ENCODE data around the gene SHC4. TPM values are rescaled to one million over a fixed set of nuclear protein-coding genes. Genes with fewer than 3 reads are reported as not detected.
A peak's percentile ranks its signal among the peaks of the same experiment; 100 is the strongest.
"Not testable (repeated sequence)": the region's sequence is repeated elsewhere in the genome, so short reads cannot be mapped to it uniquely, and the experiment has no call there.

The SHC4 gene
- total RNA-seq, 8 experiments from 2014 or later, result 0.70 to 11.3 (median 3.9) TPM; not detected in 1

DNA sequence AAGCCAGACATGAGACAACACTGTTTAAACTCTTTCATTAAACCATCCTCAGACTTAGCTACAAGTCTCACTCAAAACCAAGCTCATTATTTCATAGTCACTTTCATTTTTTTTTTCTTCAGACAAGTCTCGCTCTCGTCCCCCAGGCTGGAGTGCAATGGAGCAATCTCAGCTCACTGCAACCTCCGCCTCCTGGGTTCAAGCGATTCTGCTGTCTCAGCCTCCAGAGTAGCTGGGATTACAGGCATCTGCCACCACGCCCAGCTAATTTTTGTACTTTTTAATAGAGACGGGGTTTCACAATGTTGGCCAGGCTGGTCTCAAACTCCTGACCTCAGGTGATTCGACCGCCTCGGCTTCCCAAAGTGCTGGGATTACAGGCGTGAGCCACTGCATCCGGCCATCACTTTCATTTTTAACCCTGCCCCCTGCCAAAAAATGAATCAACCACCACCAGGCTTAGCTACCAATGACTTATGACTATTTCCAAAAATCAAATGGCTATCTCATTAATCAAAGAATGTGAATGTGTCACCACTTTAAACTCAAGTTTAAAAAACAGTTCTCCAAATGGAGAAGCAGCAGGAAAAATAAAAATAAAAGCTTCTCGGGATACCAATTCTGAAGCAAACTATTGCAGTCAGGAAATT lies 173.1 kb downstream of the SHC4 start:
- H3K4me1 ChIP-seq (replicated peaks in 1 of 2); H3K4me3 ChIP-seq; in situ Hi-C loops (cut with MboI; ENCODE audit: low pct_unique_long_range_greater_than_20kb in 2 of 9, low sequenced_read_pairs in 9 of 9, unreplicated experiment in 9 of 9); H3K27ac ChIP-seq: not testable (repeated sequence)
- ATAC-seq (replicated peaks in 6 of 8), result peak in 1 of 8 experiments; percentile 67
- 11 to 100% (median 97%) methylated on average over 1 to 11 of the region's 12 CpGs for WGBS, 10 experiments

- Histone ChIP-seq H3K4me3 (no peak overlapping the region), H3K27ac (no peak overlapping the region), H3K4me1 (replicated peaks in 1 of 2) (no peaks in the 10 kb centered on the region)
- 95 to 100% (median 100%) methylated on average over 1 to 2 of the region's 2 CpGs; no CpG with 5 or more reads in 1 of the 10 experiments for WGBS, 10 experiments
- no peak for ATAC-seq (replicated peaks in 6 of 8)
- in situ Hi-C loops (cut with MboI; ENCODE audit: low pct_unique_long_range_greater_than_20kb in 2 of 9, low sequenced_read_pairs in 9 of 9, unreplicated experiment in 9 of 9), result no loop called here
Observed at GRCh38 chr15:48785712-48786111, 178.0 kb downstream of the SHC4 start.

DNA sequence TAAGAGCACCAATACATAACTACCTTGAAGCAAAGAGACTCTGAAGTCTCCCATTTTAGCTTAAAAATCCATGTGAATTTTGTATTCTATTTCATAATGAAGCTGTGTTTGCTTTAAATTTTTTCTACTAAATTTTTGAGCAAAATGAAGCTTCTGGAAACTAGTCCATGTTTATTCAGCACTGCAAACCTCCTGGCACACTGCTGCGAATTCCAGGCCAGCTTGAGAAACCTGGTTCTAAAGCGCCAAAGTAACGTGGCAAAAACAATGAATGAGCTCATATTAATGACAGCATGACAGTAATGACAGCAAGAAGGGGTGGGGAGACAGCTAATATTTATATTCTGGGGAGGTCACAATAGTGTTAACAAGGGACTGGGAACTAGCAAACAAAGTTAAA lies 178.5 kb downstream of the SHC4 start:
- in situ Hi-C loops (cut with MboI; ENCODE audit: low pct_unique_long_range_greater_than_20kb in 2 of 9, low sequenced_read_pairs in 9 of 9, unreplicated experiment in 9 of 9), result no loop called here
- Histone ChIP-seq H3K27ac (no peak overlapping the region), H3K4me3 (no peak overlapping the region), H3K4me1 (replicated peaks in 1 of 2) (no peaks in the 10 kb centered on the region)
- peak in 1 of 8 experiments; percentile 25 for ATAC-seq (replicated peaks in 6 of 8)
- WGBS, 10 experiments, result 23 to 100% (median 81%) methylated on average over 1 to 3 of the region's 3 CpGs

DNA sequence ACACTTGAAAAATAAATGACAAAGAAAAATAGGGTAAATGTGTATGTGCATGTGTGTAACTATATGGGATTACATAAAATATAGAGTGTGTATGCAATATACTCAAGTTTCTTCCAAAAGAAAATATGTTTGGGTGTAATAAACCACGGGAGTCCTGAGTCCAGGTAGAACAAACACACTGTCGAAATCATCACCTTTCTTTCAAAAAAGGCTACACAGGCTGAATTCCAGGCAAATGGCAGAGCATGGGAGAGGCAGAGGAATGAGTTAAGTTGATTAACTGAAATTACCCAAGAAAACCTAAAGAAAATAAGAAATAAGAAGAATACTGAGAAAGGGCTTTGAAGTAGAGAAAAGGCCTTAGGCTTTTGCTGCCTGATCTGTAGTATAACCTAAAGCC lies 179.0 kb downstream of the SHC4 start:
- Histone ChIP-seq H3K27ac (no peak overlapping the region), H3K4me1 (replicated peaks in 1 of 2) (no peaks in the 10 kb centered on the region), H3K4me3 (no peak overlapping the region)
- no peak for ATAC-seq (replicated peaks in 6 of 8)
- 90 to 100% (median 95%) methylated on average over 1 to 2 of the region's 2 CpGs; no CpG with 5 or more reads in 1 of the 10 experiments for WGBS, 10 experiments
- in situ Hi-C loops (cut with MboI; ENCODE audit: low pct_unique_long_range_greater_than_20kb in 2 of 9, low sequenced_read_pairs in 9 of 9, unreplicated experiment in 9 of 9), result no loop called here

DNA sequence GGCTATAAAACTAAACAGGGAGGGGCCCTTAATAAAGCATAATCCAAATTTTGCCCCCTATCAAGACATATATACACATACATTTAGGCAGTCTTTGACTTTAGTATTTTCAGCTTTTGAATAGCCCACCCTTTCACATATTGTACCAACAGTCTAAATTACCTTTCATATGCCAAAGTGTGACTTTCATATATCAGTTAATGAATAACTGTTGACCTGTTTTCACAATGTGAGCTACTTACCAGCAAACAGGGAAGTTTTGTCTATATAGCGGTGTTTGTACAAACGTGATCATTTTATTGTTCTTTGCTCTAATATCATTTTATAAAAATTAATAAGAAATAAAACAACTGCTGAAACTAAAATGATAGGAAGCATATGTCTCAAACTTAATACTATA lies 180.8 kb downstream of the SHC4 start:
- in situ Hi-C loops (cut with MboI; ENCODE audit: low pct_unique_long_range_greater_than_20kb in 2 of 9, low sequenced_read_pairs in 9 of 9, unreplicated experiment in 9 of 9), result no loop called here
- ATAC-seq (replicated peaks in 6 of 8), result no peak
- Histone ChIP-seq H3K4me1 (replicated peaks in 1 of 2) (no peaks in the 10 kb centered on the region), H3K27ac (no peak overlapping the region), H3K4me3 (no peak overlapping the region)
- WGBS, 10 experiments, result 57 to 100% (median 97%) methylated on average over 1 to 2 of the region's 2 CpGs; no CpG with 5 or more reads in 2 of the 10 experiments

DNA sequence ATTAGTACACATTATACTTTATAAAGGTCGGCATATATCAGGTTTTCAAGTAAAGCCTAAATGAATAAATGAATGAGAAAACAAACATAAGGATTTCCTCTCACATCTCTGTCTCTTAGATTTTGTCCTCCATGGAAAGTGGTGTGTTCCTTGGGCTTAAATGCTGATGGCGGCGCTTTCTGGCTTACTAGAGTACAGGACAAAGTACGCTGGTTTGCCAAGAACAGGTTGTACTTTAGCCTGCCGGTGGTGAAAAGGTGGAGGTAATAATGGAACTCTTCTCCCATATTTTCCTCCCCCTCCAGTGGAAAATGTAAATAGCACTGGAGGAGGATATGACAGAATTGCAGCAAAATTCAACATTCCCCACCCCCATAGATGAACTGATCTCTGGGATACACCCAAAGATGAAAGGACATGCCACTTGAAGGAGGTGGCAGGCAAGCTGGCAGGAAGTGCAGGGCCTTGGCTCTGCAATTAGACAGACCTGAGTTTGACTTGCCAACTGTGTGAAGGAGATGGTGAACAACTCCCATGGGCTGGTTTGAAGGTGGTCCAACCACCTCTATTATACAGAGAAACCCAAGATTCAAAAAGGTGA lies 182.1 kb downstream of the SHC4 start:
- in situ Hi-C loops (cut with MboI; ENCODE audit: low pct_unique_long_range_greater_than_20kb in 2 of 9, low sequenced_read_pairs in 9 of 9, unreplicated experiment in 9 of 9), result no loop called here
- Histone ChIP-seq H3K27ac (no peak overlapping the region), H3K4me1 (replicated peaks in 1 of 2) (no peaks in the 10 kb centered on the region), H3K4me3 (no peak overlapping the region)
- no peak for ATAC-seq (replicated peaks in 6 of 8)
- 83 to 100% (median 94%) methylated on average over 3 to 5 of the region's 5 CpGs; no CpG with 5 or more reads in 2 of the 10 experiments for WGBS, 10 experiments

DNA sequence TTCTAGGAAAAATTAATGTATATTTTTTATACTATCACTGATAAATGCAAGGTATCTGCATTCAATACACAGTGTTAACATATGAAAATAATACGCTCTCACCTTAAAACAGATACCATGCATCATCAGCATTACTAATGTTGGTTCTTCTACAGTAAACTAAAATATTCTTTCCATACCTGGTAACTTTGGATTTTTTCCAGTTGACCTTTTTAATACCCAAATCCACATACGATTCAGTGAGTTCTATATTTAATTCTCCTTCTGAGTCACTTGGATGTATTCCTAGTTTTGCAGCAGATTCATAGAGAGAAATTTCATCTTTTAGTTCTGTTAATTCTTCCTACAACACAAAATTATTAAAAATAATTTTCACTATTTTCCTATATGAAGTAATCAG lies 182.7 kb downstream of the SHC4 start:
- no peak for ATAC-seq (replicated peaks in 6 of 8)
- Histone ChIP-seq H3K27ac (no peak overlapping the region), H3K4me3 (no peak overlapping the region), H3K4me1 (replicated peaks in 1 of 2) (no peaks in the 10 kb centered on the region)
- WGBS, 10 experiments, result 18 to 100% (median 82%) methylated on average over 1 to 2 of the region's 2 CpGs; no CpG with 5 or more reads in 2 of the 10 experiments
- in situ Hi-C loops (cut with MboI; ENCODE audit: low pct_unique_long_range_greater_than_20kb in 2 of 9, low sequenced_read_pairs in 9 of 9, unreplicated experiment in 9 of 9), result no loop called here

DNA sequence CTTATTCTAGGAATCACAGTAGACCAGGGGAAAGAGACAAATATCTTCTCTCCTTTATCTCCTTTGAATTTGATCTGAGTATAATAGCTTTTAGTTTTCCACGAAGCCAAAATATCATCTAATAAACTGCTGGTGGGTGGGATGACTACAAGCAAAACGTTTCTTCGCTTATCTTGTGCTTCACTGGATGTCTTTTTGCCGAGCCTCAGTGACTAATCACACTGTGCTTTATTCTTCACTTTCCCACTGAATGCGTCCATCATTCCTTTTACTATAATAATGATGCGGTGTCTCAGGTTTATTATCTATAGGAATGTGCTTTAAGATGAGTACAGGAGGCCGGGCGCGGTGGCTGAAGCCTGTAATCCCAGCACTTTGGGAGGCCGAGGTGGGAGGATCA lies 185.4 kb downstream of the SHC4 start:
- in situ Hi-C loops (cut with MboI; ENCODE audit: low pct_unique_long_range_greater_than_20kb in 2 of 9, low sequenced_read_pairs in 9 of 9, unreplicated experiment in 9 of 9), result no loop called here
- ATAC-seq (replicated peaks in 6 of 8), result no peak
- Histone ChIP-seq H3K27ac (no peak overlapping the region), H3K4me3 (no peak overlapping the region), H3K4me1 (replicated peaks in 1 of 2) (no peaks in the 10 kb centered on the region)
- WGBS, 10 experiments, result 64 to 100% (median 93%) methylated on average over 1 to 9 of the region's 10 CpGs; no CpG with 5 or more reads in 2 of the 10 experiments

- 0 to 100% (median 75%) methylated on average over 1 of the region's 1 CpG; no CpG with 5 or more reads in 3 of the 10 experiments for WGBS, 10 experiments
- peak in 3 of 8 experiments; percentile 73 to 89 (median 84) for ATAC-seq (replicated peaks in 6 of 8)
- Histone ChIP-seq H3K4me3 (no peak overlapping the region), H3K27ac (no peak overlapping the region), H3K4me1 (replicated peaks in 1 of 2) (no peaks in the 10 kb centered on the region)
- in situ Hi-C loops (cut with MboI; ENCODE audit: low pct_unique_long_range_greater_than_20kb in 2 of 9, low sequenced_read_pairs in 9 of 9, unreplicated experiment in 9 of 9), result no loop called here
Observed at GRCh38 chr15:48777645-48778330, 185.9 kb downstream of the SHC4 start.

- Histone ChIP-seq H3K4me3 (no peak overlapping the region), H3K27ac (no peak overlapping the region), H3K4me1 (replicated peaks in 1 of 2) (no peaks in the 10 kb centered on the region)
- in situ Hi-C loops (cut with MboI; ENCODE audit: low pct_unique_long_range_greater_than_20kb in 2 of 9, low sequenced_read_pairs in 9 of 9, unreplicated experiment in 9 of 9), result no loop called here
- 27 to 100% (median 83%) methylated on average over 2 of the region's 2 CpGs; no CpG with 5 or more reads in 1 of the 10 experiments for WGBS, 10 experiments
- no peak for ATAC-seq (replicated peaks in 6 of 8)
Observed at GRCh38 chr15:48775546-48775945, 188.2 kb downstream of the SHC4 start.

- Histone ChIP-seq H3K4me3 (no peak overlapping the region), H3K27ac (no peak overlapping the region), H3K4me1 (replicated peaks in 1 of 2) (no peaks in the 10 kb centered on the region)
- ATAC-seq (replicated peaks in 6 of 8), result no peak
- in situ Hi-C loops (cut with MboI; ENCODE audit: low pct_unique_long_range_greater_than_20kb in 2 of 9, low sequenced_read_pairs in 9 of 9, unreplicated experiment in 9 of 9), result no loop called here
- WGBS, 10 experiments, result 40 to 100% (median 91%) methylated on average over 1 of the region's 1 CpG; no CpG with 5 or more reads in 3 of the 10 experiments
Observed at GRCh38 chr15:48774484-48774883, 189.2 kb downstream of the SHC4 start.
